Measurements from ENCODE around the gene EXOC6.

EXOC6 gene

DNA sequence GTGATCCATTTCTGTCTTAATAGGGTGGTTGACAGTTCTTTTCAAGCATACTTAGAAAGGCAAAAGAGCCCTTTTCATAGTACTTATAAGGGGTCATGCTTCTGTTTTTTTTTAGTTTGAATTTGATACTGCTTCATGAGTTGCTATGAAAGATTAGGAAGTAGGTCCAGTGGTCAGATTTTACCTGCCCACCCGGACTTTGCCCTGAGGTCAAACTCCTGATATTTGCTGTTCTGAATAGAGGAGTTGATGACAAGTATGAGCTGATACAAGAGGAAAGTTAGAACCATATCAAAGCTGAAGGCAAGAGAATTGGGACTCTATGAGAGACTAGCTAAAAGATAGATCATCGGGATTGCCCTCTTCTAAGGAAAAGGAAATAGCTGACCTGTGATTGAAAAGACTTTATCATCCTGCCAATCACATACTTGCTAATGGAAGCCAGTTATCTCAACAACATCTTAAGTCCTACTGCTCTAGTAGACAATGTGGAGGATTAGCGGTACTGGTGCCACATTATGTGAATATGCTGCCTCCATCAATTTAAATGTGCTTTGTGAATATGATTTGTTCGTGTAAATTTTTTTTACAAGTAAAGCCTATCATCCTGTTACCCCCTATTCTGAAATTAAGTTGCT, 174.8 kb downstream of the EXOC6 start:
- no peak for TF ChIP-seq ZNF274 (IDR thresholded peaks at IDR 0.05; ENCODE audit: low read depth, low read length)

DNA sequence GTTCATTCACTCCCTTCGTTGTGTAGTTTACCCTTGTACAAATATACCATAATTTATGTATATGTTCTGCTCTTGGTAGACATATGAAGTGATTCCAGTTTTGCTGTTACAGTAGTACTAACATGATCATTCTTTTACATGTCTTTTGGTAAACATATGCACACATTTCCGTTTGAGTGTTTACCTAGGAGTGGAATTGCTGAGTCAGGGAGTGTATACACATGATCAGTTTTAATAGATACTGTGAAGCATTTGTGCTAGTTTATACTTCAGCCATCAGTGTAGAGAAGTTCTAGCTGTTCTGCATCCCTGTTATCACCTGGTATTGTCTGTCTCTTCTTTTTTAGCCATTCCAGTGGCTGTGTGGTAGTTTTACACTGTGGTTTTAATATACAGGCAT, 177.8 kb downstream of the EXOC6 start:
- H3K4me3 ChIP-seq (ENCODE audit: low read length) = no peak overlapping the region
- no peak for TF ChIP-seq ZNF274 (IDR thresholded peaks at IDR 0.05; ENCODE audit: low read depth, low read length)

More for the DNA sequence above, 174.8 kb downstream of the EXOC6 start:
- H3K4me3 ChIP-seq (ENCODE audit: low read length) = no peak overlapping the region

DNA sequence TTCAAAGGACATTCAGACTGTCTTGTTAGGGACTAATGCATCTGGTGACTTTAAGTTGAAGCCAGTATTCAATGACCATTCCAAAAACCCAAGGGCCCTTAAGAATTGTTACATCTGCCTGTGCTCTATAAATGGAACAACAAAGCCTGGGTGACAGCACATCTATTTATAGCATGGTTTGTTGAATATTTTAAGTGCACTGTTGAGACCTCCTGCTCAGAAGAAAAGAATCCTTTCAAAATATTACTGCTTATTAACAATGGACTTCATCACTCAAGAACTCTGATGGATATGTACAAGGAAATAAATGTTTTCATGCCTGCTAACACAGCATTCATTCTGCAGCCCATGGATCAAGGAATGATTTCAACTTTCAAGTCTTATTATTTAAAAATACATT, 179.2 kb downstream of the EXOC6 start:
- no peak overlapping the region for H3K4me3 ChIP-seq (ENCODE audit: low read length)
- no peak for TF ChIP-seq ZNF274 (IDR thresholded peaks at IDR 0.05; ENCODE audit: low read depth, low read length)

DNA sequence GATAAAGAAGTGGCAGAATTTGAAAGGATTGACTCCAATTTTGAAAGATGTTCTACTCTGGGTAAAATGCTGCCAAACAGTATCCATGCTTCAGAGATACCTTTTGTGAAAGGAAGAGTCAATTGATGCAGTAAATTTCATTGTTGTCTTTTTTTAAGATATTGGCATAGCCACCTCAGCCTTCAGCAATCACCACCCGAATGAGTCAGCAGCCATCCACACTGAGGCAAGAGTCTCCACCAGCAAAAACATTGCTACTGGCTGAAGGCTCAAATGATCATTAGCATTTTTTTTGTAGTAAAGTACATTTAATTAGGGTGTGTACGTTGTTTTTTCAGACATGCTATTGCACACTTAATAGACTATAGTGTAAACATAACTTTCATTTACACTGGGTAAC, 180.6 kb downstream of the EXOC6 start:
- TF ChIP-seq ZNF274 (IDR thresholded peaks at IDR 0.05; ENCODE audit: low read depth, low read length) = no peak

DNA sequence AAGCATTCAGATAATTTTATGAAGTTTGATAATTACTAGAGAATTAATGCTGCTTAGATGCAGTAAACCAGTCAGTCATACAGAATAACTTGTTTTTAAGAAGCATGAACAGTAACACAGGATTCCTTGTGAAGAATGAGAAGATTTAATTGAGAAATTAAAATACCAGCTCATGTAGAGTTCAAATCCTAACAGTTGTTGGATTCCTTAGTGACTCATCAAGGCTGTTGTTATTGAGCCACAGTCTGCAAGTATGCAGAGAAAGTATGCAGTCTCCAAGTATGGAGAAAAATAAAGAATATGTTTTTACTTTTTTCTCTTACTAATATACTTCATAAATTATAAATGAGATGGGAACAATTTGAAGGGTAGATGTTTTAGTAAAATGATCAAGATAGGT, 182.1 kb downstream of the EXOC6 start:
- no peak overlapping the region for H3K4me3 ChIP-seq (ENCODE audit: low read length)
- TF ChIP-seq ZNF274 (IDR thresholded peaks at IDR 0.05; ENCODE audit: low read depth, low read length) = no peak

More for the DNA sequence above, 180.6 kb downstream of the EXOC6 start:
- no peak overlapping the region for H3K4me3 ChIP-seq (ENCODE audit: low read length)

DNA sequence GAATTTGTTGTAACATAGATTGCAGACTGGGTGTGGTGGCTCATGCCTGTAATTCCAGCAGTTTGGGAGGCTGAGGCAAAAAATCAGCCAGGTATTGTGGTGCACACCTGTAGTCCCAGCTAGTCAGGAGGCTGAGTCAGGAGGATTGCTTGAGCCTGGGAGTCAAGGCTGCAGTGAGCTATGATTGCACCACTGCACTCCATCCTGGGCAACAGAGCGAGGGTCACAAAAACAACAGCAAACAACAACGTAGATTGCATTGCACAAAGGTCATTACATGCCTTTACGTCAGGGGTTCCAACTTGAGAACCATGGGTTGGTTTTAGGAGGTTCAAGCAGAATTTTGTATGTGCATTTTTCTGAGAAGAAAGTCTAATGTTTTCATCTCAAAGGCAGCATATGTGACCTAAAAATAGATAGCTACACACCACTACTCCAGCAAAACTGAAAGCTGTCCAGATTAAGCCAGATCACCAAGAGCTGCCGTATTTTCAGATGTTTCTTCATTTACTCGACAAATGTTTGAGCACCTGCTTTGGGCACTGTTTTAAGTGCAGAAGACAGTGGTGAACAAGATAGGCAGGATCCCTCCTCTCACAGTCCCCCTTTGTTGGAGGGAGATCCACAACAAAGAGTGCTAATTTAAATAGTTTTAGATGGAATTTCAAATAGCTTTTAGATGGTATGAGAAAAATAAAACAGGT, 183.9 kb downstream of the EXOC6 start:
- no peak overlapping the region for H3K4me3 ChIP-seq (ENCODE audit: low read length)
- TF ChIP-seq ZNF274 (IDR thresholded peaks at IDR 0.05; ENCODE audit: low read depth, low read length) = no peak

DNA sequence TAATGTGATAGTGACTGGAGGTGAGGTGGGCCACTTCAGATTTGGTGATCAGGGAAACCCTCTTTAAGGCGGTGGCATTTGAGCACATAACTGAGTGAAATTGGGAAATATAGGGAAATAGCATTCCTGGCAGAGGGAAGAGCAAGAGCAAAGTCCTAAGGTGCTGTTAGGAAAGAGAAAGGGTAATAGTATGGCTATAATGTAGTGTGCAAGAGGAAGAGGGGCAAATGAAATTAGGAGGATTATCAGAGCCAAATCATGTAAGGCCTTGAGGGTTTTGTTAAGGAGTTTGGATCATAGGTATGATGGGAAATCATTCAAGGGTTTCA, 184.5 kb downstream of the EXOC6 start:
- H3K4me3 ChIP-seq (ENCODE audit: low read length) = no peak overlapping the region
- no peak for TF ChIP-seq ZNF274 (IDR thresholded peaks at IDR 0.05; ENCODE audit: low read depth, low read length)

DNA sequence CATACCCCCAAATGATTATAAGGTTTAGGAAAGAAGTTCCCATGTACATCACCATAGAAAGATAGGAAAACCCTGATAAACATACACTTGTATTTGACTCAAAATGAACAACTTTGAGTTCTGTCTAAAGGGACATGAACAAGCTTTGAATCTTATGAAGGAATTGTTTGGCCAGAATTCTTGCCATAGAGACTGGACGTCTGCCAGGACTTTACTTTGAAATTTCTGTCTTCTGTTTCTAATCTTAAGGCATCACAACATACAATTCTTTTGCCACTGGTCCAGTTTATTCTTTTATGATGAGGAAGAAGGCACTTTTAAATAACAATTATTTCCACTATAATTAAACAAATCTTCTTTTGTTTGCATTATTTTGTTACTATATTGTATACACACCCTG, 186.1 kb downstream of the EXOC6 start:
- H3K4me3 ChIP-seq (ENCODE audit: low read length) = no peak overlapping the region
- TF ChIP-seq ZNF274 (IDR thresholded peaks at IDR 0.05; ENCODE audit: low read depth, low read length) = no peak

DNA sequence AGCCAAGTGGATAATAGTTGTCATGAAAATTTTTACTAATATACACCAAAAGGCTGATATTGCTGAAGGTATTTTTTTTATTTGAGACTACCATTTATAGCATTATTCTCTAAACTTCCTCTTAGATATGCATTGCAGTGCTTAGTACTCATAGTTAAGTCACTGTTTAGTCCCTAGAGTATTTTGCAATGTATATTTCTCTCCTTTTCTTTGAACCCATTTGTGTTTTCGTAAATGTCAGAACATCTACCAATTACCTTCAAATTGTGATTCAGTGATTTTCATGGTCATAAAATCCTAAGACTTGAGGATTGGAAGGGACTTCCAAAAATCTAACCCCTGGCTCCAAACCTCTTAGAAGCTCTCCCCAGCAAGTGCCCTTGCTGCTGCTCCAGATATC, 190.8 kb downstream of the EXOC6 start:
- no peak for TF ChIP-seq ZNF274 (IDR thresholded peaks at IDR 0.05; ENCODE audit: low read depth, low read length)
- H3K4me3 ChIP-seq (ENCODE audit: low read length) = no peak overlapping the region

DNA sequence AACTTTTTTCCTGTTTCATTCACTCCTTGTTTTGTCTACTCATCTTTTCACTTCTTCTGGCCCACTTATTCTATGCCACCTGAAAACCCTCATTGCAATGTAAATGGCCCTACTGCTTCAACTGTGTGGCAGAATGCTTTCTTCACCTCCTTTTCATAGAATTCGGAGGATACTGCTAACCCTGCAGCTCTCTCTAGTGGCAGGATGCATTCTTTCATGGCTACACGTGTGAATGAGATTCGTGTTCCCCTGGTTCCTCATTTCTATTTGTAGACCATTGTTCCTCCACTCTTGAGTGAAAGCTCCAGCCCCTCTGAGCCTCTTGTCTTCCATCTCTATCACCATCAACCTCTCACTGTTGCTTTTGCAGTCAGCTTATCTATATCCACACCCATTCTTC, 191.4 kb downstream of the EXOC6 start:
- TF ChIP-seq ZNF274 (IDR thresholded peaks at IDR 0.05; ENCODE audit: low read depth, low read length) = no peak
- H3K4me3 ChIP-seq (ENCODE audit: low read length) = no peak overlapping the region

DNA sequence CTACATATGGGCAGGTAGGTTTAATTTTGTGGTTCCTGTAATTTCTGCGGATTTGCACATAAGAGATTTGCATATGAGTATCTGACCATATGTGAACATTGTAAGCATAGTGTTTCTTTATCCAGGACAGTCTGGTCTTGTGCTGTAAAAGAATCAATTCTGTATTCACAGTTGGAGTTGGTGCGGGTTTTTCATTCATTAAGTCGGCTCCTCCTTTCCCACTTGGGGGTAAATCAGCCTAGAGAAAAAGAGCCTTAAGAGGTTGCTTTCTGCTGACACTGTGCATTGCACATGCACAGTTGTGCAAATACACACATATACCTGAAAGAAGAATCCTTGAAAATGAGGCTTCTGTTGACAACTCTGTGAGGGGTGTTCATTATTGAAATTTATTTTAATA, 206.2 kb downstream of the EXOC6 start:
- no peak overlapping the region for H3K4me3 ChIP-seq (ENCODE audit: low read length)
- no peak for TF ChIP-seq ZNF274 (IDR thresholded peaks at IDR 0.05; ENCODE audit: low read depth, low read length)

DNA sequence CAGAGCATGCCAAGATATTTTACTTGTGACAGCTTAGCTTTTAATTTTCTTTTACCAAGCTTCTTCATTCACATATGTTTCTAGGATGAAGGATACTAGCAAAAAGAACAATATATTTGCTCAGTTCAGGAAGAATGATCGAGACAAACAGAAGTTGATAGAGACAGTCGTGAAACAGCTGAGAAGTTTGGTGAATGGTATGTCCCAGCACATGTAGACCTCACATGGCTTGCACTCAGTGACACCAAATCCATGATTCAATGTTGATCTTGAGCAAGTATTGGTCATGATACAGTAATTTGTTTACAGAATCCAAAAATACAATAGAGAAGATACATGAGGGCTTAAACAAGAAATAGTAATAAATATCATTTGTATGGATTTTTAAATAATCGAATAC, 209.8 kb downstream of the EXOC6 start:
- no peak overlapping the region for H3K4me3 ChIP-seq (ENCODE audit: low read length)
- TF ChIP-seq ZNF274 (IDR thresholded peaks at IDR 0.05; ENCODE audit: low read depth, low read length) = no peak

DNA sequence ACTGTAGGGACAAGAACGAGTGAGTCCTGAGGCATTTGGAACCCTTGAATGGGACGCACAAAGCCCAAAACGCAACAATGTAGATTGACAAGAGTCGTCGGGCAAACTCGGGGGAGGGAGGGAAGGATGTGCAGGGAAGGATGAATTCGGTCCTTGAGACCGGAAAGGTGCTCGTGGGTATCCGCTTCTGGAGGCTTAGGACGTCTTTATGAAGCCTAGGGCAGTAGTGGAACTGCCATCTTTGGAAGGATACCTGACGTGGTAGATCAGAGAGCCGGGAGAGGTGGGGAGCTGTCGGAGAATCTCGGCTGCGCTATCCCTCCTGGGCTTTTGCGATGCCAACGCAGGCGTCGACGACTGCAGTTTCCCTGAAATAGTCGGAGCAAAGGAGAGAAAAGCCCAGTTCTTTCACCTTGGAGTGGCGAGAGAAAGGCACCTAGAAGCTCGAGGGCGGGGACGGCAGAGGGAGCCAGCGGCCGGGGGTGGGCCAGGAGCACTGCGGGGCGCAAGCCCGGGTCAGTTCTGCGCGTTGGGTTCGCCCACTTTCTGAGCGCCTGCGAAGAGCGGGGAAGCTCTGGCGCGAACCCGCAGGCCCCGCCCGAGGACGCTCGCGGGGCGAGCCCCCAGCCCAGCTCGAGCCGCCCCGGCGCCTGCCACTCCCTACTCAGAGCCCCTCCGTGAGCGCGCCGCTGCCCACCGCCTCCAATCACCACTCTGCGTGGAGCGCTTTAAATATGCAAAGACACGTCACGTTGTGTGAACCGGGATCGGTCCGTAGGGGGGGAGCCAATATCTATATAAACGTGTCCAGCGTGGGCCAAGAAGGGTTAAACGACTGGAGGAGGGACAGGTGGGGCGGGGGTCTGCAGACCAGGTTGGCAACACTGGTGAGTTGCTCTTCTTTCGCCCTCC, 211.9 kb downstream of the EXOC6 start, which contains the start of gene CYP26C1:
Gene CYP26C1 (plus strand): TSS at position 824 of the 912 bp plus-strand sequence. CDS start 466 bp downstream, outside the sequence.
- no peak for TF ChIP-seq ZNF274 (IDR thresholded peaks at IDR 0.05; ENCODE audit: low read depth, low read length)
- H3K4me3 ChIP-seq (ENCODE audit: low read length) = no peak within 1 kb of the TSS

DNA sequence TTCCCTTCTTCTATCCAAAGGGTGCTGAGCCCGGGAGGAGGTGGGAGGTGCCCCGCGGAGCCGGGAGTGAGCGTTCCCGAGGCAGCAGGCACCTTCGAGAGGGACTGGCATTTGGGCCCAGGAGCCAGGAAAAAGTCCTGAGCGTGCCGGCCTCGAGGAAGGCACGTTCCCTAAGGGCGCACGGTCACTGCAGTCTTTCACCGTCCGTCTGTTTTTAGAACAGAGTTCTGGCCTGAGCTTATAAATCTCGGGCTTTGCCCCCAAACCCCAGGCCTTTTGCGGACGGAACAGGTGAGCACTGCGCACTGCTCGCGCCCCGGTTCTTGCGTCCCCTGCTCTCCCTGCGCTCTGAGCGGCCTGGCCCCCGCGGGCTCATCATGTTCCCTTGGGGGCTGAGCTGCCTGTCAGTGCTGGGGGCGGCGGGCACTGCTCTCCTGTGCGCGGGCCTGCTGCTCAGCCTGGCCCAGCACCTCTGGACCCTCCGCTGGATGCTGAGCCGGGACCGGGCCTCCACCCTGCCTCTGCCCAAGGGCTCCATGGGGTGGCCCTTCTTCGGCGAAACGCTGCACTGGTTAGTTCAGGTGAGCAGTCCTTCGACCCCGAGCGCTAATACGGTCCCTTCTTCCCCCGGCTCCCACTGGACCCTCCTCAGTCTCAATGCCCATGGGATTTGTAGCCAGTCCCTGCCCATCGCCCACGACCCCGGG, 212.7 kb downstream of the EXOC6 start:
- H3K4me3 ChIP-seq (ENCODE audit: low read length) = no peak overlapping the region

More for the DNA sequence above, 212.7 kb downstream of the EXOC6 start:
- no peak for TF ChIP-seq ZNF274 (IDR thresholded peaks at IDR 0.05; ENCODE audit: low read depth, low read length)

Measured in GM08714 (cell line).